ENCODE data around the gene SPC24. TPM values are rescaled to one million over a fixed set of nuclear protein-coding genes. Genes with fewer than 3 reads are reported as not detected.
A peak's percentile ranks its signal among the peaks of the same experiment; 100 is the strongest.

Gene SPC24
- total and polyA plus RNA-seq, 2 donors (not counting 3 experiments of a cell fraction or from before 2014, with no cell fraction given): 19.8 to 70.0 TPM

DNA sequence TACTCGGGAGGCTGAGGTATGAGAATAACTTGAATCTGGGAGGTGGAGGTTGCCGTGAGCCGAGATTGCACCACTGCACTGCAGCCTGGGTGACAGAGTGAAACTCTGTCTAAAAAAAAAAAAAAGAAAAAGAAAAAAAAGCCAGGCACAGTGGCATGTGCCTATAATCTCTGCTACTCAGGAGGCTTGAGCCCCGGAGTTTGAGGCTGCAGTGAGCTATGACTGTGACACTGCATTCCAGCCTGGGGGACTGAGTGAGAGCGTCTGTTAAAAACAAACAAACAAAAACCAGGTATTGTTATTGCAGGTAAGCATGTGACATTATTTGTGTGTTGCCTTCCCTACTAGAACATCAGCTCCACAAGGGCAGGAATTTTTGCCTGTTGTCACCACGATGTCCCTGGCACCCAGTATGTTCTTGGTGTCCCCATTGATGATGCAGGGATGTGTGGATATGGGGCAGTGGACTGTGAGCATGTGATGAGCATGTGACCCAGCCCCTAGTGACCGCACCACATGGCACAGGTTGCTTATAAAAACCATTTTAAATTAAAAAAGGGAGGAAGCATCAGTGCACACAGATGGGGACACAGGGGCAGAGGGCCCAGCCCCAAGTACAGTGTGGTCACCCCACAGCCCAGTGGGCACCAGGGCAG, 43.3 kb upstream of the SPC24 start:
- CTCF ChIA-PET: interaction anchor here (1.0 to 2.2 kb wide), 3 partner anchors 11 to 72 kb away, joined by 3 to 17 read pairs (median 5); no protein-coding TSS in a partner anchor

More for the DNA sequence above, 43.3 kb upstream of the SPC24 start:
- no peaks in the 10 kb centered on the region for H4K20me1 ChIP-seq (replicated peaks; ENCODE audit: control insufficient read depth, extremely low read depth, insufficient read depth, low read length)
- FAIRE-seq: peak; percentile 21
- POLR2A ChIA-PET: interaction anchor here (0.6 kb wide), 1 partner anchor 74 kb away, joined by 3 read pairs; no protein-coding TSS in a partner anchor
- intact Hi-C loops (cut with micrococcal nuclease): no loop called here
- H2AFZ ChIP-seq (ENCODE audit: low read depth, low read length): no peak overlapping the region
- no peak for TF ChIP-seq GATA2 (IDR thresholded peaks at IDR 0.05; ENCODE audit: insufficient read depth, insufficient read length, low read depth, low read length)
- no peak for TF ChIP-seq POLR2AphosphoS5 (IDR thresholded peaks at IDR 0.05; ENCODE audit: insufficient read depth, low read depth, low read length)
- TF ChIP-seq MAX (IDR thresholded peaks at IDR 0.05; ENCODE audit: insufficient read depth, insufficient read length): no peak
- TF ChIP-seq FOS (IDR thresholded peaks at IDR 0.05; ENCODE audit: borderline replicate concordance, insufficient read depth, low read length): no peak
- no peak for TF ChIP-seq JUN (IDR thresholded peaks at IDR 0.05; ENCODE audit: borderline replicate concordance, insufficient read depth, insufficient read length, low read depth)
- TF ChIP-seq EZH2 (IDR thresholded peaks at IDR 0.05; ENCODE audit: borderline replicate concordance, low read depth, low read length, severe bottlenecking): no peak
- no peak for TF ChIP-seq MYC (IDR thresholded peaks at IDR 0.05; ENCODE audit: low read depth, low read length)
- TF ChIP-seq POLR2A (IDR thresholded peaks at IDR 0.05; ENCODE audit: low read depth, low read length): no peak
- TF ChIP-seq CTCF (IDR thresholded peaks at IDR 0.05; ENCODE audit: extremely low read depth in 1 of 2, insufficient read depth in 1 of 2, low read depth in 1 of 2, low read length in 2 of 2): no peak
- DNase-seq (ENCODE audit: low read depth, low spot score): no peak
- no peak overlapping the region for H3K27ac ChIP-seq (ENCODE audit: insufficient read depth, low read depth, low read length)
- H3K9me3 ChIP-seq (replicated peaks; ENCODE audit: control insufficient read depth, insufficient read depth, low read length): no peaks in the 10 kb centered on the region
- H3K4me1 ChIP-seq (ENCODE audit: control insufficient read depth, extremely low read depth, insufficient read depth, low read length): peaks cover 20% of the 10 kb centered on the region
- no TSS peak for BruUV-seq (replicated peaks)
- no peak overlapping the region for H3K4me2 ChIP-seq (ENCODE audit: insufficient read depth, low read length)
- peaks cover 21% of the 10 kb centered on the region for H3K79me2 ChIP-seq (ENCODE audit: control insufficient read depth, insufficient read depth, low read length)
- dilution Hi-C loops (cut with MboI; ENCODE audit: extremely low pct_ligation_motif_present, low sequenced_read_pairs): no loop called here
- H3K27me3 ChIP-seq (ENCODE audit: control insufficient read depth in 2 of 2, insufficient read depth in 2 of 2, low read length in 2 of 2): no peaks in the 10 kb centered on the region
- no peak overlapping the region for H3K9ac ChIP-seq (replicated peaks; ENCODE audit: extremely low read depth, insufficient read depth, low read length)
- H3K4me3 ChIP-seq (replicated peaks in 1 of 3; ENCODE audit: insufficient read depth in 1 of 3, low read depth in 1 of 3, low read length in 3 of 3): no peak overlapping the region
- no peaks in the 10 kb centered on the region for H3K9me1 ChIP-seq (replicated peaks; ENCODE audit: control insufficient read depth, extremely low read depth, insufficient read depth, low read length)
- peaks cover 5 to 33% of the 10 kb centered on the region in 2 experiments for H3K36me3 ChIP-seq (ENCODE audit: control insufficient read depth in 2 of 2, extremely low read depth in 1 of 2, insufficient read depth in 2 of 2, low read length in 2 of 2)

All from endothelial cell of umbilical vein (primary cell).